MM.1S (cell line): ENCODE results near the gene MAGIX.

Source experiments
- DNase-seq: peaks from one replicate; pipeline ENCODE4 v3.0.0-alpha.2; 2015
- H2AFZ ChIP-seq: fragments of 300-600 bp; sonication (generic); 2 replicates; pipeline ENCODE4 v1.6.0; 2016; ENCODE audit warnings: antibody characterized with exemption, low read length
- H3F3A ChIP-seq: fragments of 300-600 bp; sonication (generic); 2 replicates; pipeline ENCODE4 v1.6.1; 2016; ENCODE audit warnings: mild to moderate bottlenecking, antibody characterized with exemption, low read length, moderate library complexity, mixed read lengths; ENCODE audit not compliant: insufficient read depth
- H3K27ac ChIP-seq: fragments of 300-600 bp; sonication (generic); 2 replicates; pipeline ENCODE4 v1.5.1; 2016; ENCODE audit warnings: mild to moderate bottlenecking, low read length
- H3K27me3 ChIP-seq: fragments of 300-600 bp; sonication (generic); replicated peaks from 2 replicates; pipeline ENCODE4 v1.6.0; 2016; ENCODE audit warnings: low read length; ENCODE audit not compliant: insufficient read depth
- H3K36me3 ChIP-seq: fragments of 300-600 bp; sonication (generic); replicated peaks from 2 replicates; pipeline ENCODE4 v1.6.1; 2016; ENCODE audit warnings: mild to moderate bottlenecking, low read length, mixed read lengths; ENCODE audit not compliant: insufficient read depth
- H3K4me1 ChIP-seq: fragments of 300-600 bp; sonication (generic); 2 replicates; pipeline ENCODE4 v1.6.1; 2016; ENCODE audit warnings: low read length, mixed read lengths
- H3K4me2 ChIP-seq: fragments of 300-600 bp; sonication (generic); 2 replicates; pipeline ENCODE4 v1.6.0; 2016; ENCODE audit warnings: low read depth, low read length
- H3K4me3 ChIP-seq: fragments of 300-600 bp; sonication (generic); 2 replicates; pipeline ENCODE4 v1.5.1; 2016; ENCODE audit warnings: low read length, mixed read lengths
- H3K79me2 ChIP-seq: fragments of 300-600 bp; sonication (generic); 2 replicates; pipeline ENCODE4 v1.6.1; 2016; ENCODE audit warnings: mixed run types, low read length, mixed read lengths
- H3K9ac ChIP-seq: fragments of 300-600 bp; sonication (generic); 2 replicates; pipeline ENCODE4 v1.6.1; 2016; ENCODE audit warnings: low read length, mixed read lengths
- H3K9me2 ChIP-seq: fragments of 300-600 bp; sonication (generic); replicated peaks from 2 replicates; pipeline ENCODE4 v1.6.1; 2016; ENCODE audit warnings: mild to moderate bottlenecking, low read length, mixed read lengths; ENCODE audit not compliant: insufficient read depth
- H3K9me3 ChIP-seq: fragments of 300-600 bp; sonication (generic); replicated peaks from 2 replicates; pipeline ENCODE4 v1.6.1; 2016; ENCODE audit warnings: mild to moderate bottlenecking, low read length, mixed read lengths; ENCODE audit not compliant: insufficient read depth
- H4K20me1 ChIP-seq: fragments of 300-600 bp; sonication (generic); 2 replicates; pipeline ENCODE4 v1.6.1; 2016; ENCODE audit warnings: mild to moderate bottlenecking, low read length, moderate library complexity, mixed read lengths; ENCODE audit not compliant: insufficient read depth
- EZH2 ChIP-seq: fragments of 300-600 bp; sonication (generic); optimal IDR thresholded peaks from 2 replicates; pipeline ENCODE3; 2017; ENCODE audit warnings: low read depth, mild to moderate bottlenecking, antibody characterized with exemption, low read length, mixed read lengths
- EZH2phosphoT487 ChIP-seq: fragments of 300-600 bp; sonication (generic); IDR thresholded peaks from 2 replicates; pipeline ENCODE4 v1.6.1; 2018; ENCODE audit warnings: antibody characterized with exemption, low read length
- TF ChIP-seq, protein P1 (sequence below): fragments of 300-600 bp; sonication (generic); IDR thresholded peaks from 2 replicates; pipeline ENCODE4 v1.5.1; 2016; ENCODE audit warnings: antibody characterized with exemption, low read length, mixed read lengths

Gene MAGIX

DNA sequence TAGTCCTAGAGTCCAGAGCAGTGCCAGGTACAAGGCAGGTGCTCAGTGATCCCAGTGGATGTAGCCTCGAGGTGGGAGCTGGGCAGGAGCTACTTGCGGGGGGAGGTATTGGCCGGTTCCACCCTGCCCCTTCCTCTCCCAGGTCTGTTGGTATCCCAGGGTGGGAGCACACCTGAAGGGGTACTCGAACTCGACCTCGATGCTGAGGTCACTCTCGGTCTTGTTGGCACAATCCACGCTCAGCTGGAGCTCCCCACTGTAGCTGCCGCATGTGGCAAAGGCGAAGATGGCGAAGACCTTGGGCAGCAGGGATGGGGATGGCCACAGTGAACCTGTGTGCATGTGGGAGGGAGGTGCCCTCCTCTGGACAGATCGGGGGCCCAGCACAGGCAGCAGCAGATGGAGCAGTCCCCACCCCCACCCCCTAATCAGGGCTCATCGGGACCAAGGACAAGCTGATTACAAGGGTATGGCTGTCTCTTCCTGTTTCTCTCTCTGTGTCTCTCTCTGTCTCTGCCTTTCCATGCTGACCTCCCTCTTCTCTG is 35.1 kb downstream of the MAGIX start:
- H3K4me1 ChIP-seq: no peaks in the 10 kb centered on the region; the same call in 1 of the 2 replicates
- 0 out of 2 replicates have a peak, but pooled peaks cover 10% of the 10 kb centered on the region for H3K27me3 ChIP-seq
- TF ChIP-seq EZH2 (no peak), EZH2phosphoT487 (no peak)
- TF ChIP-seq, protein P1, sequence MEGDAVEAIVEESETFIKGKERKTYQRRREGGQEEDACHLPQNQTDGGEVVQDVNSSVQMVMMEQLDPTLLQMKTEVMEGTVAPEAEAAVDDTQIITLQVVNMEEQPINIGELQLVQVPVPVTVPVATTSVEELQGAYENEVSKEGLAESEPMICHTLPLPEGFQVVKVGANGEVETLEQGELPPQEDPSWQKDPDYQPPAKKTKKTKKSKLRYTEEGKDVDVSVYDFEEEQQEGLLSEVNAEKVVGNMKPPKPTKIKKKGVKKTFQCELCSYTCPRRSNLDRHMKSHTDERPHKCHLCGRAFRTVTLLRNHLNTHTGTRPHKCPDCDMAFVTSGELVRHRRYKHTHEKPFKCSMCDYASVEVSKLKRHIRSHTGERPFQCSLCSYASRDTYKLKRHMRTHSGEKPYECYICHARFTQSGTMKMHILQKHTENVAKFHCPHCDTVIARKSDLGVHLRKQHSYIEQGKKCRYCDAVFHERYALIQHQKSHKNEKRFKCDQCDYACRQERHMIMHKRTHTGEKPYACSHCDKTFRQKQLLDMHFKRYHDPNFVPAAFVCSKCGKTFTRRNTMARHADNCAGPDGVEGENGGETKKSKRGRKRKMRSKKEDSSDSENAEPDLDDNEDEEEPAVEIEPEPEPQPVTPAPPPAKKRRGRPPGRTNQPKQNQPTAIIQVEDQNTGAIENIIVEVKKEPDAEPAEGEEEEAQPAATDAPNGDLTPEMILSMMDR: no peak
- no peaks in the 10 kb centered on the region for H3F3A ChIP-seq
- no peaks in the 10 kb centered on the region for H4K20me1 ChIP-seq
- H3K79me2 ChIP-seq: no peaks in the 10 kb centered on the region
- H3K9me3 ChIP-seq: no peaks in the 10 kb centered on the region
- H3K9ac ChIP-seq: no peak overlapping the region
- DNase-seq: no peak
- H3K27ac ChIP-seq: no peak overlapping the region
- H3K9me2 ChIP-seq: no peaks in the 10 kb centered on the region
- no peak overlapping the region for H3K4me3 ChIP-seq
- H3K4me2 ChIP-seq: no peak overlapping the region
- no peak overlapping the region for H2AFZ ChIP-seq
- H3K36me3 ChIP-seq: no peaks in the 10 kb centered on the region

DNA sequence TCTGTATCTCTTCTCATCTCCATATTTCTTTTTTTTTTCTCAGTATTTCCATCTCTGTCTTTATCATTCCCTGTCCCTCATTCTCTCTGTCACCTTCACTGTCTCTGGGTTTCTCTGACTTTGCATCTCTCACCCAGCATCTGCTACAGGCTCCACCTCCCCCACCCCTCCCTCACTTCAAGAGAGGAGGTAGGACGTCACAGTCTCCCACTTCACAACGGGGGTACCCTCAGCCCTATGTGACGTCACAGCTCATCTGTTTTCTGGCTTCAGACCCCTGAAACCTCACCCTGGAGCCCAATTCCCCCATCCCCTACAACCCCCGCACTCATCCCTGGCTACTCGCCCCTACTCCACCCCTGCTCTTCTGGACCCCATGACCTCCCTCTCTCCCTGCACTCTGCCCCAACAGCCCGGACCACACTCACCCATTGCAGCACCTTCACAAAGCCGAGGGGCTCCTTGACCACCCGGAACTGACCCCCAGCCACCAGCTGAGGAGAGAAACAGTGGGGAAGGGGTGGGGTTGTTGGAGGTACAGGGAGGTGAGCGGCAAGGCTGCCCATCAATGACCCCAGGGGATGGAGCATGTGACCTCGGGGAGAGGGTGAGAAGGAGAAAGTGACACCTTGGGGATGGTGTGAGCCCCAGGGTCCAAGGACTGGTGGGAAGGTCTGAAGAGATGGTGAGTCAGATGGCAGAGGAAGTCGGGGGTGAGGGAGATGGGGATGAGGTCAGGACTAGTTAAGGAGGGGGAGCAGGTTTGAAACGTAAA is 36.2 kb downstream of the MAGIX start:
- H3K79me2 ChIP-seq: no peaks in the 10 kb centered on the region

DNA sequence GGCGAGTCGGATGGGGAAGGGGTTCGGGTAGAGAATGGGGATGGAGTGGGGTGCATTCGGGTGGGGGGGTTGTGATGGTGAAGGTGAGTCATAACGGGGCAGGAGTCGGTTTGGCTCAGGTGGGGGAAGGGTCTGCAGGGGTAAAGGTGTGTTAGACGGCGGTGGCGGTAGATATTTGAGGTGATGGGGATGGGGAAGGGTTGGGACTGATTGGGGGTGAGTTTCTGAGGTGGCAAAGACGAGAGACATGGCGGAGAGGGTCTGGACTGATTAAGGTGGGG is 36.7 kb downstream of the MAGIX start:
- no peaks in the 10 kb centered on the region for H3K36me3 ChIP-seq
- no peaks in the 10 kb centered on the region for H4K20me1 ChIP-seq
- H3K9me3 ChIP-seq: no peaks in the 10 kb centered on the region
- H3K79me2 ChIP-seq: no peaks in the 10 kb centered on the region
- H2AFZ ChIP-seq: no peak overlapping the region
- TF ChIP-seq EZH2 (no peak), EZH2phosphoT487 (no peak)
- TF ChIP-seq, protein P1: no peak
- no peak overlapping the region for H3K4me3 ChIP-seq
- H3K9ac ChIP-seq: no peak overlapping the region
- no peak for DNase-seq
- no peaks in the 10 kb centered on the region for H3F3A ChIP-seq
- no peak overlapping the region for H3K27ac ChIP-seq
- no peak overlapping the region; the same call in 1 of the 2 replicates for H3K4me2 ChIP-seq
- 0 out of 2 replicates have a peak, but pooled peaks cover 10% of the 10 kb centered on the region for H3K27me3 ChIP-seq
- no peaks in the 10 kb centered on the region for H3K4me1 ChIP-seq
- no peaks in the 10 kb centered on the region for H3K9me2 ChIP-seq

More for the DNA sequence above, 36.2 kb downstream of the MAGIX start:
- no peak for TF ChIP-seq EZH2phosphoT487
- TF ChIP-seq, protein P1: no peak
- TF ChIP-seq EZH2: no peak
- Histone ChIP-seq H3F3A (no peaks in the 10 kb centered on the region), H3K27ac (no peak overlapping the region), H3K4me3 (no peak overlapping the region), H2AFZ (no peak overlapping the region), H3K36me3 (no peaks in the 10 kb centered on the region), H4K20me1 (no peaks in the 10 kb centered on the region), H3K4me2 (no peak overlapping the region), H3K9me3 (no peaks in the 10 kb centered on the region), H3K4me1 (no peaks in the 10 kb centered on the region), H3K27me3 (0 out of 2 replicates have a peak, but pooled peaks cover 10% of the 10 kb centered on the region), H3K9ac (no peak overlapping the region), H3K9me2 (no peaks in the 10 kb centered on the region)
- no peak for DNase-seq
